Keratinocyte (primary cell): ENCODE results near the gene SLFN5. TPM values are rescaled to one million over a fixed set of nuclear protein-coding genes. Genes with fewer than 3 reads are reported as not detected.
A peak's percentile ranks its signal among the peaks of the same experiment; 100 is the strongest.

Source experiments
- DNase-seq: peaks from one replicate; pipeline ENCODE4 v3.0.0-alpha.2; 2011; ENCODE audit warnings: low read depth, missing footprints, low spot score
- FAIRE-seq: peaks from 2 replicates; lab custom pipeline; 2011; peaks lifted over from hg19 to GRCh38; lab: Jason Lieb, UNC
- H2AFZ ChIP-seq: 2 replicates; pipeline ENCODE4 v1.6.0; 2012; ENCODE audit warnings: low read length, control low read depth, inconsistent platforms; ENCODE audit not compliant: control insufficient read depth
- H3K27ac ChIP-seq: 2 replicates; pipeline ENCODE4 v1.5.1; 2011; ENCODE audit warnings: low read length; ENCODE audit not compliant: control insufficient read depth, insufficient read depth
- H3K27me3 ChIP-seq: 3 replicates; pipeline ENCODE4 v1.6.0; 2011; ENCODE audit warnings: low read length; ENCODE audit not compliant: control insufficient read depth, insufficient read depth; ENCODE audit errors: extremely low read depth
- H3K36me3 ChIP-seq, 2 experiments: 2 replicates in 1 of 2; 3 replicates in 1 of 2; pipeline ENCODE4 v1.5.1; 2011; ENCODE audit warnings: low read length in 2 of 2, mild to moderate bottlenecking in 1 of 2; ENCODE audit not compliant: control insufficient read depth in 2 of 2, insufficient read depth in 2 of 2; ENCODE audit errors: extremely low read depth in 1 of 2
- H3K4me1 ChIP-seq: 3 replicates; pipeline ENCODE4 v1.5.1; 2011; ENCODE audit warnings: low read length; ENCODE audit not compliant: control insufficient read depth, insufficient read depth; ENCODE audit errors: extremely low read depth
- H3K4me2 ChIP-seq: 3 replicates; pipeline ENCODE4 v1.6.0; 2011; ENCODE audit warnings: low read depth, low read length; ENCODE audit not compliant: control insufficient read depth, insufficient read depth; ENCODE audit errors: extremely low read depth
- H3K4me3 ChIP-seq, 3 experiments: fragments of 200-600 bp in 1 of 3; sonication (generic) in 1 of 3; 2 replicates in 2 of 3; 3 replicates in 1 of 3; pipeline ENCODE4 v1.5.1; 2011 to 2016; ENCODE audit warnings: low read length in 3 of 3, mild to moderate bottlenecking in 3 of 3, control low read depth in 2 of 3, inconsistent platforms in 1 of 3, low read depth in 1 of 3, mixed read lengths in 1 of 3, mixed run types in 1 of 3, moderate library complexity in 1 of 3; ENCODE audit not compliant: control insufficient read depth in 2 of 3, insufficient read depth in 2 of 3; ENCODE audit errors: extremely low read depth in 1 of 3
- H3K79me2 ChIP-seq: 2 replicates; pipeline ENCODE4 v1.6.0; 2012; ENCODE audit warnings: low read length; ENCODE audit not compliant: control insufficient read depth, insufficient read depth
- H3K9ac ChIP-seq: 3 replicates; pipeline ENCODE4 v1.6.0; 2011; ENCODE audit warnings: low read length; ENCODE audit not compliant: control insufficient read depth, insufficient read depth; ENCODE audit errors: extremely low read depth
- H3K9me1 ChIP-seq: 3 replicates; pipeline ENCODE4 v1.6.0; 2011; ENCODE audit warnings: low read length; ENCODE audit not compliant: control insufficient read depth, insufficient read depth; ENCODE audit errors: extremely low read depth
- H3K9me3 ChIP-seq: 2 replicates; pipeline ENCODE4 v1.5.1; 2012; ENCODE audit warnings: low read depth, low read length; ENCODE audit not compliant: control insufficient read depth
- H4K20me1 ChIP-seq: 3 replicates; pipeline ENCODE4 v1.6.0; 2011; ENCODE audit warnings: low read length; ENCODE audit not compliant: control insufficient read depth, insufficient read depth; ENCODE audit errors: extremely low read depth
- CTCF ChIP-seq, 3 experiments: IDR thresholded peaks in 1 of 3; conservative IDR thresholded peaks in 1 of 3; optimal IDR thresholded peaks in 1 of 3; 2 replicates in 2 of 3; 3 replicates in 1 of 3; pipeline versions ENCODE3 to v1.5.1; 2011; ENCODE audit warnings: low read length in 3 of 3, mild to moderate bottlenecking in 3 of 3, moderate library complexity in 2 of 3, control low read depth in 1 of 3, inconsistent platforms in 1 of 3; ENCODE audit not compliant: insufficient read depth in 2 of 3; ENCODE audit errors: extremely low read depth in 1 of 3
- EZH2 ChIP-seq: IDR thresholded peaks from one replicate; pipeline ENCODE4 v1.6.1; 2012; ENCODE audit warnings: inconsistent platforms, mild to moderate bottlenecking, low read length, moderate library complexity
- dilution Hi-C: fragments of 300-500 bp; cut with MboI; formaldehyde crosslinking; loops from one replicate; pipeline ENCODE4 v1.7.0; 2020; ENCODE audit warnings: low sequenced_read_pairs; ENCODE audit not compliant: extremely low pct_ligation_motif_present
- polyA plus RNA-seq, 5 experiments: library from polyadenylated mRNA; depleted of rRNA in 3 of 5; stranded (reverse) in 3 of 5; stranded (forward) in 1 of 5; unstranded in 1 of 5; fragments of >200 nt; gene quantifications; 1 replicate in 1 of 5; 2 replicates in 3 of 5; 3 replicates in 1 of 5; pipeline versions ENCODE4 v1.2.1 to v1.2.3, GENCODE V29; 2011 to 2012; ENCODE audit warnings: missing spikeins in 2 of 5, low read depth in 1 of 5, low replicate concordance in 1 of 5

SLFN5 gene
- polyA plus RNA-seq, 1 donor (not counting 4 experiments of a cell fraction or from before 2014, with no cell fraction given): 79.9 TPM

- no peak overlapping the region for H3K4me3 ChIP-seq
- H3K36me3 ChIP-seq: peaks cover 6 to 35% of the 10 kb centered on the region in 2 experiments
- H3K4me2 ChIP-seq: peak overlapping the region; percentile 52
- H3K4me1 ChIP-seq: peaks cover 23% of the 10 kb centered on the region
- peaks cover 55% of the 10 kb centered on the region for H3K79me2 ChIP-seq
- H2AFZ ChIP-seq: no peak overlapping the region
- dilution Hi-C loops: no loop called here
- no peaks in the 10 kb centered on the region for H3K27me3 ChIP-seq
- TF ChIP-seq EZH2: no peak
- no peak for TF ChIP-seq CTCF (optimal IDR thresholded peaks at IDR 0.05 in 1 of 3, IDR thresholded peaks at IDR 0.05 in 1 of 3, conservative IDR thresholded peaks at IDR 0.05 in 1 of 3; ENCODE audit: extremely low read depth in 1 of 3, insufficient read depth in 2 of 3, low read length in 3 of 3)
- peak overlapping the region; percentile 57 for H3K27ac ChIP-seq
- H3K9me3 ChIP-seq: no peaks in the 10 kb centered on the region
- H3K9me1 ChIP-seq: peaks cover 10% of the 10 kb centered on the region
- DNase-seq (no peak), FAIRE-seq (peak; percentile 97)
- peaks cover 32% of the 10 kb centered on the region for H4K20me1 ChIP-seq
- H3K9ac ChIP-seq: no peak overlapping the region
Measured at GRCh38 chr17:35254107-35254773, 11.4 kb downstream of the SLFN5 start.

GRCh38 chr17:35255316-35255715 lies 12.4 kb downstream of the SLFN5 start:
- Histone ChIP-seq H3K9me3 (no peaks in the 10 kb centered on the region), H3K4me3 (no peak overlapping the region), H3K79me2 (peaks cover 51% of the 10 kb centered on the region), H4K20me1 (peaks cover 32% of the 10 kb centered on the region), H3K4me2 (no peak overlapping the region), H3K4me1 (peaks cover 23% of the 10 kb centered on the region), H3K27me3 (no peaks in the 10 kb centered on the region), H3K9ac (no peak overlapping the region), H3K9me1 (peaks cover 8% of the 10 kb centered on the region), H3K36me3 (peaks cover 13 to 33% of the 10 kb centered on the region in 2 experiments), H3K27ac (no peak overlapping the region), H2AFZ (no peak overlapping the region)
- DNase-seq (no peak), FAIRE-seq (no peak)
- no peak for TF ChIP-seq EZH2
- no peak for TF ChIP-seq CTCF (optimal IDR thresholded peaks at IDR 0.05 in 1 of 3, IDR thresholded peaks at IDR 0.05 in 1 of 3, conservative IDR thresholded peaks at IDR 0.05 in 1 of 3; ENCODE audit: extremely low read depth in 1 of 3, insufficient read depth in 2 of 3, low read length in 3 of 3)
- dilution Hi-C loops: no loop called here
